HepG2 (cell line): ENCODE data around the gene MRPL28. TPM values are rescaled to one million over a fixed set of nuclear protein-coding genes. Genes with fewer than 3 reads are reported as not detected.

Source experiments
- CENPX ChIP-seq: sonication (generic); formaldehyde crosslinking; IDR thresholded peaks from 2 replicates; pipeline ENCODE4 v1.9.0; 2021; ENCODE audit warnings: mild to moderate bottlenecking, missing genetic modification reagents, moderate library complexity
- DR1 ChIP-seq: sonication (generic); formaldehyde crosslinking; IDR thresholded peaks from 2 replicates; pipeline ENCODE4 v1.8.0; 2021; ENCODE audit warnings: mild to moderate bottlenecking, missing genetic modification reagents, inconsistent platforms
- FIP1L1 ChIP-seq: fragments of 200-400 bp; formaldehyde crosslinking; IDR thresholded peaks from 2 replicates; pipeline ENCODE4 v1.6.1; 2018; ENCODE audit warnings: low read depth, mild to moderate bottlenecking, low read length, moderate library complexity, borderline replicate concordance; ENCODE audit not compliant: insufficient read depth
- HIC2 ChIP-seq: sonication (generic); formaldehyde crosslinking; IDR thresholded peaks from 2 replicates; pipeline ENCODE4 v1.9.0; 2022; ENCODE audit warnings: low read depth, missing genetic modification reagents
- LBX2 ChIP-seq: sonication (generic); formaldehyde crosslinking; IDR thresholded peaks from 2 replicates; pipeline ENCODE4 v1.5.0; 2020; ENCODE audit warnings: missing genetic modification reagents, mild to moderate bottlenecking, borderline replicate concordance
- MBNL3 ChIP-seq: fragments of 250-450 bp; sonication (Bioruptor Pico); conservative IDR thresholded peaks from 2 replicates; pipeline ENCODE4 v1.8.0; 2022; ENCODE audit warnings: mild to moderate bottlenecking, inconsistent platforms
- MTA3 ChIP-seq: sonication (generic); formaldehyde crosslinking; IDR thresholded peaks from 2 replicates; pipeline ENCODE4 v1.4.0; 2020; ENCODE audit warnings: missing genetic modification reagents
- NFKB2 ChIP-seq: sonication (generic); formaldehyde crosslinking; IDR thresholded peaks from 2 replicates; pipeline ENCODE4 v1.4.0; 2020; ENCODE audit warnings: missing genetic modification reagents, borderline replicate concordance
- POLR2A ChIP-seq, 2 experiments: IDR thresholded peaks; 2 replicates each; pipeline ENCODE4 v1.6.1; 2011; ENCODE audit warnings: low read depth in 2 of 2, low read length in 2 of 2, mild to moderate bottlenecking in 1 of 2, moderate library complexity in 1 of 2; ENCODE audit not compliant: insufficient read depth in 1 of 2
- RNF219 ChIP-seq: sonication (generic); formaldehyde crosslinking; IDR thresholded peaks from 2 replicates; pipeline ENCODE4 v1.5.0; 2020; ENCODE audit warnings: mild to moderate bottlenecking, missing genetic modification reagents
- SCMH1 ChIP-seq: sonication (generic); formaldehyde crosslinking; IDR thresholded peaks from 2 replicates; pipeline ENCODE4 v1.9.0; 2021; ENCODE audit warnings: missing genetic modification reagents, mild to moderate bottlenecking, borderline replicate concordance
- SRY ChIP-seq: sonication (generic); formaldehyde crosslinking; IDR thresholded peaks from 2 replicates; pipeline ENCODE4 v1.8.0; 2022; ENCODE audit warnings: mild to moderate bottlenecking, missing genetic modification reagents
- STAG1 ChIP-seq: sonication (generic); formaldehyde crosslinking; IDR thresholded peaks from 2 replicates; pipeline ENCODE4 v1.4.0; 2020; ENCODE audit warnings: missing genetic modification reagents
- TEF ChIP-seq: sonication (generic); formaldehyde crosslinking; IDR thresholded peaks from 2 replicates; pipeline ENCODE4 v1.5.0; 2020; ENCODE audit warnings: missing genetic modification reagents
- TIGD3 ChIP-seq: sonication (generic); formaldehyde crosslinking; IDR thresholded peaks from 2 replicates; pipeline ENCODE4 v1.5.1; 2020; ENCODE audit warnings: mild to moderate bottlenecking, missing genetic modification reagents, borderline replicate concordance
- ZBTB3 ChIP-seq: sonication (generic); formaldehyde crosslinking; IDR thresholded peaks from 2 replicates; pipeline ENCODE4 v1.4.0; 2020; ENCODE audit warnings: low read depth, mild to moderate bottlenecking, moderate library complexity, missing genetic modification reagents, borderline replicate concordance
- ZMYM2 ChIP-seq: sonication (generic); formaldehyde crosslinking; IDR thresholded peaks from 2 replicates; pipeline ENCODE4 v1.8.0; 2022; ENCODE audit warnings: mild to moderate bottlenecking, missing genetic modification reagents
- ZNF101 ChIP-seq: sonication (generic); formaldehyde crosslinking; IDR thresholded peaks from 2 replicates; pipeline ENCODE4 v1.4.0; 2020; ENCODE audit warnings: mild to moderate bottlenecking, low read depth, missing genetic modification reagents, borderline replicate concordance
- ZNF275 ChIP-seq: sonication (generic); formaldehyde crosslinking; IDR thresholded peaks from 2 replicates; pipeline ENCODE4 v1.8.0; 2022; ENCODE audit warnings: missing genetic modification reagents, mild to moderate bottlenecking, inconsistent platforms, borderline replicate concordance
- ZNF691 ChIP-seq: sonication (generic); formaldehyde crosslinking; IDR thresholded peaks from 2 replicates; pipeline ENCODE4 v1.4.0; 2020; ENCODE audit warnings: missing genetic modification reagents, low read depth, mild to moderate bottlenecking, borderline replicate concordance
- polyA plus RNA-seq, 8 experiments: library from polyadenylated mRNA; depleted of rRNA in 3 of 8; stranded (reverse) in 7 of 8; unstranded in 1 of 8; fragments of >200 nt; fragmentation: Illumina TruSeq in 4 of 8; extraction: Trizol in 4 of 8; gene quantifications; 2 replicates each; pipeline versions ENCODE4 v1.2.1 to v1.2.3, GENCODE V29; 2011 to 2016; ENCODE audit warnings: low read depth in 4 of 8, missing spikeins in 1 of 8, mixed read lengths in 1 of 8; ENCODE audit not compliant: insufficient read depth in 1 of 8
- total RNA-seq, 5 experiments: library from RNA; depleted of rRNA; stranded (reverse); fragments of >200 nt; fragmentation: Illumina TruSeq; extraction: Trizol; gene quantifications; 2 replicates each; pipeline ENCODE4 v1.2.3, GENCODE V29; 2016; ENCODE audit warnings: low read depth in 1 of 5

MRPL28 gene
- total and polyA plus RNA-seq, 2 of the 13 experiments (the other 11 are each of a cell fraction or from before 2014, with no cell fraction given), result 114 to 135 TPM

GRCh38 chr16:359067-359763 lies 11.1 kb downstream of the MRPL28 start (continued):
- TF ChIP-seq TIGD3 (CRISPR knock-in tag), result no peak
- no peak for TF ChIP-seq CENPX
- TF ChIP-seq HIC2 (CRISPR knock-in tag), result peak; percentile 67; the same call in 1 of the 2 replicates
- TF ChIP-seq FIP1L1, result no peak
- peak; percentile 67; the same call in 1 of the 2 replicates for TF ChIP-seq ZMYM2 (CRISPR knock-in tag)
- TF ChIP-seq DR1 (CRISPR knock-in tag), result no peak
- TF ChIP-seq LBX2 (CRISPR knock-in tag), result no peak
- no peak for TF ChIP-seq TEF (CRISPR knock-in tag)
- no peak for TF ChIP-seq ZNF101 (CRISPR knock-in tag)
- TF ChIP-seq ZNF275, result no peak
- TF ChIP-seq SRY (CRISPR knock-in tag), result peak; percentile 55; the same call in 1 of the 2 replicates
- no peak for TF ChIP-seq NFKB2
- TF ChIP-seq RNF219, result no peak
- no peak for TF ChIP-seq SCMH1 (CRISPR knock-in tag)
- peak in 1 of 2 experiments; percentile 51; a peak in 2 of 4 replicates for TF ChIP-seq POLR2A (IDR thresholded peaks at IDR 0.05; ENCODE audit: insufficient read depth in 1 of 2, low read depth in 2 of 2, low read length in 2 of 2)
- no peak for TF ChIP-seq MBNL3 (CRISPR knock-in tag)
- no peak; the same call in 1 of the 2 replicates for TF ChIP-seq ZNF691 (CRISPR knock-in tag)
- TF ChIP-seq ZBTB3 (CRISPR knock-in tag), result no peak
- TF ChIP-seq MTA3 (CRISPR knock-in tag), result no peak
- TF ChIP-seq STAG1 (CRISPR knock-in tag), result peak; percentile 22; the same call in 1 of the 2 replicates
